ENCODE data around the gene PCDHB1.
"Not testable (repeated sequence)": the region's sequence is repeated elsewhere in the genome, so short reads cannot be mapped to it uniquely, and the experiment has no call there.

The PCDHB1 gene

DNA sequence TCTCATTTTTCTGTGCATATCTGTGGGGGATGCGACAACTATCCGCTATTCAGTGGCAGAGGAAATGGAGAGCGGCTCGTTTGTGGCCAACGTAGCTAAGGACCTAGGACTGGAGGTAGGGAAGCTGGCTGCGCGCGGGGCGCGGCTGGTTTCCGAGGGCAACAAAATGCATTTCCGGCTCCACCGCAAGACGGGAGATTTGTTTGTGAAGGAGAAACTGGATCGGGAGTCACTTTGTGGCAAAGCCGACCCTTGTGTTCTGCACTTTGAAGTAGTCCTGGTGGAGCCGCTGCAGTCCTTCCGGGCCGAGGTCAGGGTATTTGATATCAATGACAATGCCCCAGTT is 320 bp downstream of the PCDHB1 start:
- in situ Hi-C loops (cut with MboI; ENCODE audit: low sequenced_read_pairs) = no loop called here

DNA sequence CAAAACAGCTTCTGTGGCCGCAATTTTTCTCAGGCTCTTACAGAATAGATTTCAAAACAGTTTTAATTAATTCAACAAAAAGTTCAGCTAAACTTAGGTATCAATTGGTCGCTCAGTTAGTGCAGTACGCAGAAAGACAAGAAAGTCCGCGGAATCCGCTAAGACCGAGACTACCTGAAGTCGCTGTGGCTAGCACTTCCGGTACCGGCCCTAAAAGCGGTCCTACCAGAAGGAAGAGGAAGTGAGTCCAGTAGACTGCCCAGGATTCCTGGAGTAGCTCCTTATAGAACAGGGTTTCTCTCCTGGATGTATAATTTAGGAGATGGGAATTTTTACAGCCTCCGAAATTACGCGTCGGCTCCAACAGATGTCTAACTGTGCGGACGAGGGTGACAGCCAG is 26.7 kb downstream of the PCDHB1 start:
- in situ Hi-C loops (cut with MboI; ENCODE audit: low sequenced_read_pairs) = no loop called here

DNA sequence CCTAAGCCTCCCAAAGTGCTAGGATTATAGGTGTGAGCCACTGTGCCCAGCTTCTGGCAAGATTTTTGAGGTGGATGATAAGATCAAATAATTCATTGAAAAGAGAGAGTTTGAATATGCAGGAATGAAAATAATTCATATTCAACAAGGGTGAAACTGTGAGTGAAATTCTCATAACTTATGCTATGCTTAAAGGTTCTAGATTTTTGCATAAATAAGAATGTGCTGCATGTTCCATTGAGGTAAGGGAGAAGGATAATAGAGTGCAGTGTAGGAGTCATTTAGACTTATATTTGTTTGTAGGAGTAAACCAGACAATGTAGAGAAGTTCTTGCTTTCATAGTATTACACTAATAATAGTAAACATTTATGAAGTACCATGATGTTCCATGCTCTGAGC is 31.1 kb downstream of the PCDHB1 start:
- in situ Hi-C loops (cut with MboI; ENCODE audit: low sequenced_read_pairs) = no loop called here

DNA sequence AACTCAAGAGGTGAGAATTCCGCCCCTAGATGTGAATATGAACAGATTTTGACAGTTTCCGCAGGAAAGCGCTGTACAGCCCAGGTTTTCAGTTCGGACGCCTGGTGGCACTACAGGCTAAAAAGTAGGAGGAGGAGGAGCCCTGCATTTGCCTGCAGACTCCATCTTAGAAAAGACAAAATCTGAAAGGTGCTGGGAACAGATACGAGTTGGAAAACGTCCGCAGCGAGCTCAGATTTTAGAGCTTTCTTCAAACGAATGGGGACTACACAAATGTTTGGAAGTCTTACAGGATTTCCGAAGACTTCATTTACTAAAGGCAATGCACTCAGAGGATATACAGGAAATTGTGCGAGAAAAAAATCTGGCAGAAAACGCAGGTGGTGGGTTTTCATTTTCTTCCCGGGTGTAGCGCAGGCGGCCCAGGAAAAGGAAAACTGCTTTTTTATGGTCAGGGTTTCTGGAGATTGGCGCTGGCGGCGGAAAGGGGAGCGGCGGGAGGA is 33.4 kb downstream of the PCDHB1 start:
- in situ Hi-C loops (cut with MboI; ENCODE audit: low sequenced_read_pairs) = no loop called here

DNA sequence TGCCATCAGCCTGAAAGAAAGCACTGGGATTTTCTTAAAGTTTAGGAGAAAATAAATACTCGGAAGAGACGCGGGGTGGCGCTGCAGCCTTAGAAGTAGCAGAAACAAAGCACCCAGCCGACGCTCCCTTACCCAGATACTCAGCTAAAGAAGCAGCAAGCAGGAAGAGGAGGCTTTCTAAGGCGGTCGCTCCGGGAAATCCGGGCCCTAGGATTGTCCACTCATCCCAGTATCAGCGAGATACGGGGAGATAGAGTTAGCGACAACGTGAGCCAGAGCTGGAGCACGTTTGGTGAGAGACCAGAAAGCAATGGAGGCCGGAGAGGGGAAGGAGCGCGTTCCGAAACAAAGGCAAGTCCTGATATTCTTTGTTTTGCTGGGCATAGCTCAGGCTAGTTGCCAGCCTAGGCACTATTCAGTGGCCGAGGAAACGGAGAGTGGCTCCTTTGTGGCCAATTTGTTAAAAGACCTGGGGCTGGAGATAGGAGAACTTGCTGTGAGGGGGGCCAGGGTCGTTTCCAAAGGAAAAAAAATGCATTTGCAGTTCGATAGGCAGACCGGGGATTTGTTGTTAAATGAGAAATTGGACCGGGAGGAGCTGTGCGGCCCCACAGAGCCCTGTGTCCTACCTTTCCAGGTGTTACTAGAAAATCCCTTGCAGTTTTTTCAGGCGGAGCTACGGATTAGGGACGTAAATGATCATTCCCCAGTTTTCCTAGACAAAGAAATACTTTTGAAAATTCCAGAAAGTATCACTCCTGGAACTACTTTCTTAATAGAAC is 43.5 kb downstream of the PCDHB1 start, which contains the start of gene PCDHB2:
PCDHB2 (plus strand) TSS at position 135 of the 782 bp plus-strand sequence; CDS start at position 311, 176 bp downstream.
- in situ Hi-C loops (cut with MboI; ENCODE audit: low sequenced_read_pairs) = no loop called here

DNA sequence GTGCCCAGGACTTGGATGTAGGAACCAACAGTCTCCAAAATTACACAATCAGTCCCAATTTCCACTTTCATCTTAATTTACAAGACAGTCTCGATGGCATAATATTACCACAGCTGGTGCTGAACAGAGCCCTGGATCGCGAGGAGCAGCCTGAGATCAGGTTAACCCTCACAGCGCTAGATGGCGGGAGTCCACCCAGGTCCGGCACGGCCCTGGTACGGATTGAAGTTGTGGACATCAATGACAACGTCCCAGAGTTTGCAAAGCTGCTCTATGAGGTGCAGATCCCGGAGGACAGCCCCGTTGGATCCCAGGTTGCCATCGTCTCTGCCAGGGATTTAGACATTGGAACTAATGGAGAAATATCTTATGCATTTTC is 44.1 kb downstream of the PCDHB1 start:
- in situ Hi-C loops (cut with MboI; ENCODE audit: low sequenced_read_pairs) = no loop called here

DNA sequence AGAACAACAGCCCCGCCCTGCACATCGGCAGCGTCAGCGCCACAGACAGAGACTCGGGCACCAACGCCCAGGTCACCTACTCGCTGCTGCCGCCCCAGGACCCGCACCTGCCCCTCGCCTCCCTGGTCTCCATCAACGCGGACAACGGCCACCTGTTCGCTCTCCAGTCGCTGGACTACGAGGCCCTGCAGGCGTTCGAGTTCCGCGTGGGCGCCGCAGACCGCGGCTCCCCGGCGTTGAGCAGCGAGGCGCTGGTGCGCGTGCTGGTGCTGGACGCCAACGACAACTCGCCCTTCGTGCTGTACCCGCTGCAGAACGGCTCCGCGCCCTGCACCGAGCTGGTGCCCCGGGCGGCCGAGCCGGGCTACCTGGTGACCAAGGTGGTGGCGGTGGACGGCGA is 45.0 kb downstream of the PCDHB1 start:
- in situ Hi-C loops (cut with MboI; ENCODE audit: low sequenced_read_pairs) = not testable (repeated sequence)

DNA sequence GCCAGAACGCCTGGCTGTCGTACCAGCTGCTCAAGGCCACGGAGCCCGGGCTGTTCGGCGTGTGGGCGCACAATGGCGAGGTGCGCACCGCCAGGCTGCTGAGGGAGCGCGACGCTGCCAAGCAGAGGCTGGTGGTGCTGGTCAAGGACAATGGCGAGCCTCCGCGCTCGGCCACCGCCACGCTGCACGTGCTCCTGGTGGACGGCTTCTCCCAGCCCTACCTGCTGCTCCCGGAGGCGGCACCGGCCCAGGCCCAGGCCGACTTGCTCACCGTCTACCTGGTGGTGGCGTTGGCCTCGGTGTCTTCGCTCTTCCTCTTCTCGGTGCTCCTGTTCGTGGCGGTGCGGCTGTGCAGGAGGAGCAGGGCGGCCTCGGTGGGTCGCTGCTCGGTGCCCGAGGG is 45.4 kb downstream of the PCDHB1 start:
- in situ Hi-C loops (cut with MboI; ENCODE audit: low sequenced_read_pairs) = not testable (repeated sequence)

DNA sequence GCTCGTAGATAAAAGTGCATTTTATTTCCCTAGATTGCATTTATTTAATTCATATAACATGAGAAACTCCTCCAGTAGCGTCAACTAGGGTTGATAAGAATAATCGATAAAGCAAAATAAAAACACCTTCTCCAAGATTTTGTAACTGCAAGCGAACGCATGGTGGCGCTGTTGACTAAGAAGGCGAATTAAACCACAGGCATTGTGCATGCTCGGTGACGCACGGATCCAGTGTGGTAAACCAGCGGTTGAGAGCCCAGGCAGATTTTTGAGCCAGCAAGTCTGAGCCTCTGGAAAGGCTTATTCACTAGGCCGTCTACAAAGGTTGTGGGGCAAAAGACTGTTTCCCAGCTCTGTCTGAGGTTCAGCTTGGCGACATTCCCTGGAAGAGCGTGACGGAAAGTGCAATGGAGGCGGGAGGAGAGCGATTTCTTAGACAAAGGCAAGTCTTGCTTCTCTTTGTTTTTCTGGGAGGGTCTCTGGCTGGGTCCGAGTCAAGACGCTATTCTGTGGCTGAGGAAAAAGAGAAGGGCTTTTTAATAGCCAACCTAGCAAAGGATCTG is 49.1 kb downstream of the PCDHB1 start, which contains the start of gene PCDHB3:
PCDHB3 (plus strand) TSS at position 231 of the 563 bp plus-strand sequence; CDS start at position 408, 177 bp downstream.
- in situ Hi-C loops (cut with MboI; ENCODE audit: low sequenced_read_pairs) = no loop called here

DNA sequence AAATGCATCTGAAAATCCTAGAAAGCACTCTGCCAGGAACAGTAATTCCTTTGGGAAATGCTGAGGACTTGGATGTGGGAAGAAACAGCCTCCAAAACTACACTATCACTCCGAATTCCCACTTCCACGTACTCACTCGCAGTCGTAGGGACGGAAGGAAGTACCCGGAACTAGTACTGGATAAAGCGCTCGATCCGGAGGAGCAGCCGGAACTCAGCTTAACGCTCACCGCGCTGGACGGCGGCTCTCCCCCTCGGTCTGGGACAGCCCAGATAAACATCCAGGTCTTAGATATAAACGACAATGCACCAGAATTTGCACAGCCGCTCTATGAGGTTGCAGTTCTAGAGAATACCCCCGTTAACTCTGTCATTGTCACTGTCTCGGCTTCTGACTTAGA is 49.9 kb downstream of the PCDHB1 start:
- in situ Hi-C loops (cut with MboI; ENCODE audit: low sequenced_read_pairs) = no loop called here

DNA sequence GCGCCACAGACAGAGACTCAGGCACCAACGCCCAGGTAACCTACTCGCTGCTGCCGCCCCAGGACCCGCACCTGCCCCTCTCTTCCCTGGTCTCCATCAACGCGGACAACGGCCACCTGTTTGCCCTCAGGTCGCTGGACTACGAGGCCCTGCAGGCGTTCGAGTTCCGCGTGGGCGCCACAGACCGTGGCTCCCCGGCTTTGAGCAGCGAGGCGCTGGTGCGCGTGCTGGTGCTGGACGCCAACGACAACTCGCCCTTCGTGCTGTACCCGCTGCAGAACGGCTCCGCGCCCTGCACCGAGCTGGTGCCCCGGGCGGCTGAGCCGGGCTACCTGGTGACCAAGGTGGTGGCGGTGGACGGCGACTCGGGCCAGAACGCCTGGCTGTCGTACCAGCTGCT is 50.9 kb downstream of the PCDHB1 start:
- in situ Hi-C loops (cut with MboI; ENCODE audit: low sequenced_read_pairs) = not testable (repeated sequence)

DNA sequence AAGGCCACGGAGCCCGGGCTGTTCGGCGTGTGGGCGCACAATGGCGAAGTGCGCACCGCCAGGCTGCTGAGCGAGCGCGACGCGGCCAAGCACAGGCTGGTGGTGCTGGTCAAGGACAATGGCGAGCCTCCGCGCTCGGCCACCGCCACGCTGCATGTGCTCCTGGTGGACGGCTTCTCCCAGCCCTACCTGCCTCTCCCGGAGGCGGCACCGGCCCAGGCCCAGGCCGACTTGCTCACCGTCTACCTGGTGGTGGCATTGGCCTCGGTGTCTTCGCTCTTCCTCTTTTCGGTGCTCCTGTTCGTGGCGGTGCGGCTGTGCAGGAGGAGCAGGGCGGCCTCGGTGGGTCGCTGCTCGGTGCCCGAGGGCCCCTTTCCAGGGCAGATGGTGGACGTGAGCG is 51.3 kb downstream of the PCDHB1 start:
- in situ Hi-C loops (cut with MboI; ENCODE audit: low sequenced_read_pairs) = not testable (repeated sequence)

DNA sequence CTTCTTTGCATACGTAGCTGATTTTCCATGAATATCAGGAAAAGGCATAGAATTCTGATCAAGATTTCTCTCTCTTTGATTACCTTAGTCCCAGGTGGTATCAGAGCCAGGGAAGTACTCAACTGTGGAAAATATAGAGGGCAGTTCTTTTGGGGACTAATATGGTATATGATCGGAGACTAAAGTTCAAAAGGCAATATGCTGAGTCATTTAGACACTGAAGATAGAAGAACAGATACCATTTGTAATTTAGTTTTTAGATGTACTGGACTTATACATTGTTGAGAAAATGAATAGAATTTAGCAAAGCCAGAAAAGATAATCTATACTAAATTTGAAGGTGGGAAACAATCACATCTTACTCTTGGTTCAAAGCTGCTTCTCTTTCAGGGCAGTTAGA is 54.2 kb downstream of the PCDHB1 start:
- in situ Hi-C loops (cut with MboI; ENCODE audit: low sequenced_read_pairs) = no loop called here

Data from hTERT RPE-1 (cell line).